CD8-positive, alpha-beta memory T cell (primary cell): ENCODE measurements around the gene TPM4. TPM values are rescaled to one million over a fixed set of nuclear protein-coding genes. Genes with fewer than 3 reads are reported as not detected.
A peak's percentile ranks its signal among the peaks of the same experiment; 100 is the strongest.

ENCODE experiments used
- CTCF ChIA-PET: fragments of 350-600 bp; sonication (Branson Sonifier 250); formaldehyde crosslinking; loops from one replicate; lab custom pipeline; 2021; ENCODE audit warnings: antibody characterized with exemption; lab: Charles Lee
- POLR2A ChIA-PET: fragments of 350-600 bp; sonication (Branson Sonifier 250); formaldehyde crosslinking; loops from one replicate; lab custom pipeline; 2021; ENCODE audit warnings: antibody characterized with exemption; lab: Charles Lee
- DNase-seq, 5 donors: peaks; one replicate each; pipeline versions ENCODE4 v3.0.0 to v3.0.0-alpha.2; 2020 to 2022; ENCODE audit warnings: mixed read lengths in 1 of 5
- H3K27ac ChIP-seq: one replicate; pipeline ENCODE4 v1.7.0; 2013; ENCODE audit warnings: low read depth, mild to moderate bottlenecking, low read length, moderate library complexity
- H3K27me3 ChIP-seq: 2 replicates; pipeline ENCODE4 v1.7.0; 2013; ENCODE audit warnings: low read length, mild to moderate bottlenecking; ENCODE audit not compliant: insufficient read depth, poor library complexity, severe bottlenecking
- H3K36me3 ChIP-seq: 2 replicates; pipeline ENCODE4 v1.7.0; 2013; ENCODE audit warnings: mild to moderate bottlenecking, low read length, moderate library complexity; ENCODE audit not compliant: insufficient read depth
- H3K4me1 ChIP-seq: 2 replicates; pipeline ENCODE4 v1.7.0; 2013; ENCODE audit warnings: mild to moderate bottlenecking, low read length, moderate library complexity; ENCODE audit not compliant: insufficient read depth
- H3K4me3 ChIP-seq: 2 replicates; pipeline ENCODE4 v1.7.0; 2013; ENCODE audit warnings: mild to moderate bottlenecking, low read length
- H3K9me3 ChIP-seq: 2 replicates; pipeline ENCODE4 v1.7.0; 2013; ENCODE audit warnings: mild to moderate bottlenecking, low read length
- H3K27ac Mint-ChIP-seq, 8 donors: one replicate each; pipeline ENCODE4 v1.8.0; 2020 to 2021; ENCODE audit warnings: mixed read lengths in 8 of 8, mild to moderate bottlenecking in 6 of 8, inconsistent platforms in 3 of 8, moderate library complexity in 3 of 8
- H3K27me3 Mint-ChIP-seq, 2 donors: one replicate each; pipeline ENCODE4 v1.8.0; 2020 to 2021; ENCODE audit warnings: mixed read lengths in 2 of 2, mild to moderate bottlenecking in 1 of 2, moderate library complexity in 1 of 2
- H3K36me3 Mint-ChIP-seq, 3 donors: one replicate each; pipeline ENCODE4 v1.8.0; 2020 to 2021; ENCODE audit warnings: mixed read lengths in 3 of 3, inconsistent platforms in 1 of 3, mild to moderate bottlenecking in 1 of 3
- H3K4me1 Mint-ChIP-seq, 3 donors: one replicate each; pipeline ENCODE4 v1.8.0; 2020 to 2021; ENCODE audit warnings: mixed read lengths in 3 of 3, inconsistent platforms in 1 of 3, mild to moderate bottlenecking in 1 of 3
- H3K4me3 Mint-ChIP-seq, 7 donors: one replicate each; pipeline ENCODE4 v1.8.0; 2020 to 2021; ENCODE audit warnings: mixed read lengths in 7 of 7, mild to moderate bottlenecking in 6 of 7, moderate library complexity in 4 of 7, inconsistent platforms in 2 of 7
- H3K9me3 Mint-ChIP-seq, 5 donors: one replicate each; pipeline ENCODE4 v1.8.0; 2020 to 2022; ENCODE audit warnings: mixed read lengths in 5 of 5, mild to moderate bottlenecking in 3 of 5, moderate library complexity in 2 of 5, inconsistent platforms in 1 of 5
- polyA plus RNA-seq: library from polyadenylated mRNA; unstranded; fragments of 300-500 nt; fragmentation: Illumina TruSeq; gene quantifications from one replicate; pipeline ENCODE4 v1.2.3, GENCODE V29; 2021
- total RNA-seq, 2 experiments: library from RNA; stranded (reverse); gene quantifications; one replicate each; pipeline ENCODE4 v1.2.3, GENCODE V29; 2021

TPM4 gene
- total and polyA plus RNA-seq, 3 experiments from 2014 or later: 127 to 270 (median 259) TPM

DNA sequence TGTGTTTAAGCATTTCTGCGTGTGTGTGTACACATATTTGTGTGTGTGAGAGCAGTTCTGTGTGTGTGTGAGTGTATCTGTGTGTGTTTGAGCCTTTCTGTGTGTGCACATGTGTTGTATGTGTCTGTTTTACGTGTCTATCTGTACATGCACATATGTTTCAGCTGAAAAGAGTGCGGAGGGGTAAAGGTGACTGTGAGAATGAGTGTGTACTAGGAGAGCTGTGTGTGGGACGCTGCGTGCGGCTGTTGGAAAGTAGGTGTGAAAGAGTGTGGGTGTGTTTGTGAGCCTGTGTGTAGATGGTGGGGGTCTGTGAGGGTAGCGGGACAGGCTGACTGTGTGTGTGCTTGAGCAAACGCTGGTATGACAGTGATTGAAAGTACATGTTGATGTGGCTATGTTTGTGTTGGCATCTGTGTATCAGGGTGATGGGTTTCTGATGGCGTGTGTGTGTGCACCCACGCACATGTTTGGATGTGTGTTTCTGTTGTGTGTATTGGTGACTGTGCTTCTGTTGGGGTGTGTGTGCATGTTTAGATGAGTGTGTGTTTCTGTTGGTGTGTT, 7.5 kb upstream of the TPM4 start:
- Histone ChIP-seq H3K36me3 (no peaks in the 10 kb centered on the region), H3K4me1 (peaks cover 53% of the 10 kb centered on the region), H3K4me3 (no peak overlapping the region), H3K9me3 (no peaks in the 10 kb centered on the region), H3K27ac (no peak overlapping the region), H3K27me3 (no peaks in the 10 kb centered on the region)
- CTCF ChIA-PET: no interaction called here
- peaks cover 0 to 1% of the 10 kb centered on the region in 2 donors for H3K27me3 Mint-ChIP-seq
- no peaks in the 10 kb centered on the region for H3K9me3 Mint-ChIP-seq
- peak in 1 of 5 donors; percentile 10 for DNase-seq
- peaks cover 10 to 22% (median 14%) of the 10 kb centered on the region in 3 donors for H3K4me1 Mint-ChIP-seq
- no peak overlapping the region for H3K4me3 Mint-ChIP-seq
- H3K36me3 Mint-ChIP-seq: no peaks in the 10 kb centered on the region
- POLR2A ChIA-PET: no interaction called here
- no peak overlapping the region for H3K27ac Mint-ChIP-seq

DNA sequence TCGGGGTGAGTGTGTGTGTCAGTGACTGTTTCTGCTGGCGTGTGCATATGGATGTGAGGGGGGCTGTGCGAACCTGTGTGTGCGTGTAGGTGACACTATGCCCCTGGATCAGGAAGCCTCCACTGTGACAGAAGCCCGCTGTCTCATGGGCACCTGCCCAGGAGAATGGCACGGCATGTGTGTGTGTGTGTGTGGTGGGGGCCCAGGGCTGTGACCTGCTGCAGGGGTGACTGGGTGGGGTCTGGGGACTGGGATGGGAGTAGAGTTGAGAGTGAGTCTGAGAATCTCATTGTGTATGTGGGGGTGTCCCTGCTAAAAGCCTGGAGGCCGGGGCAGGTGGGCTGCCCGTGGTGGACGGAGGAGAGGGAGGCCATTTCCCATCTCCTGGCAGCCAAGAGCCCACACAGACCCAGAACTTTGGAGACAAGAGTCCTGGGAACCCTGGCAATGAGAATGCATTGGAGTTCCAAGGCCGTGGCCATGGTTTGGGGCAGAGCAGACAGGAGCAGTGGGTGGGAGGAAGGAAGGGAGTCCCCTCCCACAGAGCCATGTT, 6.4 kb upstream of the TPM4 start:
- H3K27me3 ChIP-seq: no peaks in the 10 kb centered on the region
- Mint-ChIP-seq H3K4me1 (peaks cover 17 to 32% (median 23%) of the 10 kb centered on the region in 3 donors), H3K4me3 (peak overlapping the region in 3 of 7 donors; percentile 45 to 74 (median 73)), H3K27ac (no peak overlapping the region), H3K27me3 (peaks cover 0 to 1% of the 10 kb centered on the region in 2 donors), H3K9me3 (no peaks in the 10 kb centered on the region), H3K36me3 (no peaks in the 10 kb centered on the region)
- peak overlapping the region; percentile 86 for H3K27ac ChIP-seq
- DNase-seq: peak in 1 of 5 donors; percentile 46
- H3K36me3 ChIP-seq: no peaks in the 10 kb centered on the region
- H3K9me3 ChIP-seq: no peaks in the 10 kb centered on the region
- CTCF ChIA-PET: interaction anchor here (0.6 to 9.4 kb wide), 14 partner anchors 7 to 80 kb away, joined by 3 to 71 read pairs (median 5); partner anchors contain the start of gene RAB8A
- H3K4me3 ChIP-seq: peak overlapping the region; percentile 60
- POLR2A ChIA-PET: interaction anchor here (0.8 to 1.6 kb wide), 13 partner anchors 9 to 261 kb away, joined by 3 to 16 read pairs (median 6); partner anchors contain the start of genes FAM32A, HSH2D and RAB8A
- peaks cover 62% of the 10 kb centered on the region for H3K4me1 ChIP-seq

GRCh38 chr19:16070366-16070990, 5.8 kb upstream of the TPM4 start:
- peak overlapping the region; percentile 86 for H3K27ac ChIP-seq
- Mint-ChIP-seq H3K36me3 (no peaks in the 10 kb centered on the region), H3K4me1 (peaks cover 22 to 38% (median 29%) of the 10 kb centered on the region in 3 donors), H3K4me3 (peak overlapping the region in 4 of 7 donors; percentile 45 to 74 (median 70)), H3K9me3 (no peaks in the 10 kb centered on the region), H3K27ac (no peak overlapping the region), H3K27me3 (peaks cover 0 to 1% of the 10 kb centered on the region in 2 donors)
- no peaks in the 10 kb centered on the region for H3K9me3 ChIP-seq
- ChIA-PET CTCF (interaction anchor here (0.6 to 9.4 kb wide), 17 partner anchors 8 to 312 kb away, joined by 3 to 71 read pairs (median 4); partner anchors contain the start of gene RAB8A), POLR2A (interaction anchor here (0.7 to 1.6 kb wide), 17 partner anchors 8 to 260 kb away, joined by 3 to 16 read pairs (median 4); partner anchors contain the start of genes FAM32A, HSH2D and RAB8A)
- DNase-seq: peak; percentile 76 to 95 (median 88)
- peak overlapping the region; percentile 60 for H3K4me3 ChIP-seq
- H3K4me1 ChIP-seq: peaks cover 67% of the 10 kb centered on the region
- no peaks in the 10 kb centered on the region for H3K27me3 ChIP-seq
- no peaks in the 10 kb centered on the region for H3K36me3 ChIP-seq

DNA sequence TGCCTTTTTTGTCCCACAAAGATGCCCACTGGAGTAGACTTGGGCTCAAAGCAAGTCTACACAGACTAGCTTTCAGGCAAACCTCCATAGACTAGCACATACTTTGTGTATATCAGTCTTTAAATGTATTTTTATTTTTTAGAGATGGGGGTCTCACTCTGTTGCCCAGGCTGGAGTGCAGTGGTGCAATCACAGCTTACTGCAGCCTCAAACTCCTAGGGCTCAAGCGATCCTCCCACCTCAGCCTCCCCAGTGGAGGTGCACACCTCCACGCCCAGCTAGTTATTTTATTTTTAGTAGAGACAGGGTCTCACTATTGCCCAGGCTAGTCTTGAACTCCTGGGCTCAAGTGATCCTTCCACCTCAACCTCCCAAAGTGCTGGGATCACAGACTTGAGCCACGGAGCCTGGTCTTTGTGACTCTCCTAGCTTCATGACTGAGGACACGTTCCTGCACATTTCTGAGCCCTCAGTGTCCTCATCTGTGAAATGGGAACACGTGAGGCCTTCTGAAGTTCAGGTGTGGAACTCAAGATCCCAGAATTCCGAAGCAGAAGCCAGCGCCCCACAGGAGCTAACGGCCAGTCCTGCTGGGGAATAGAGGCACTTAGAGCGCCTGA, 5.1 kb upstream of the TPM4 start:
- Mint-ChIP-seq H3K36me3 (no peaks in the 10 kb centered on the region), H3K27ac (peak overlapping the region in 3 of 8 donors; percentile 17 to 98 (median 87)), H3K4me3 (peak overlapping the region in 2 of 7 donors; percentile 68 to 74), H3K27me3 (peaks cover 0 to 1% of the 10 kb centered on the region in 2 donors), H3K9me3 (no peaks in the 10 kb centered on the region), H3K4me1 (peaks cover 26 to 43% (median 33%) of the 10 kb centered on the region in 3 donors)
- H3K4me3 ChIP-seq: no peak overlapping the region
- peaks cover 72% of the 10 kb centered on the region for H3K4me1 ChIP-seq
- no peaks in the 10 kb centered on the region for H3K36me3 ChIP-seq
- peak in 1 of 5 donors; percentile 25 for DNase-seq
- peak overlapping the region; percentile 86 for H3K27ac ChIP-seq
- POLR2A ChIA-PET: interaction anchor here (0.7 to 1.6 kb wide), 16 partner anchors 7 to 260 kb away, joined by 3 to 16 read pairs (median 4); partner anchors contain the start of genes FAM32A, HSH2D and RAB8A
- no peaks in the 10 kb centered on the region for H3K27me3 ChIP-seq
- H3K9me3 ChIP-seq: no peaks in the 10 kb centered on the region
- CTCF ChIA-PET: interaction anchor here (0.8 to 9.4 kb wide), 16 partner anchors 8 to 311 kb away, joined by 3 to 71 read pairs (median 4); partner anchors contain the start of gene RAB8A

DNA sequence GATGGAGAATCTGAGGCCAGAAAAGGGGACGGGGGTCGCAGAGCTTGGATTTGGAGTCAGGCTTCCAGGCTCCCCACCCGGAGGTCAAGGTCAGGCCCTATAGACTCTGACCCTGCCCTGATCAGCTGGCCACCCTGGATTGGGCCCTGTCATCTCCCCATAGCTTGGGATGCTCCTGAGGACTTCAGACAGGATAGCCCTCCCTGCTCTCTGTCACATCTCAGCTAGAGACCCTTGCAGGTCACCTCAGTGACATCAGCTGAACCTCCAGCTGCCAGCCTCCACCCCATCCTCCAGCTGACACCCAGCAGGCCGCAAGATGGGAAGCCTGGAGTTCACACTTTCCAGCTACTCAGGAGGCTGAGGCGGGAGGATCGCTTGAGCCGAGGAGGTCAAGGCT, 2.8 kb upstream of the TPM4 start:
- peaks cover 0 to 3% (median 0%) of the 10 kb centered on the region in 3 donors for H3K36me3 Mint-ChIP-seq
- H3K4me1 Mint-ChIP-seq: peaks cover 34 to 50% (median 36%) of the 10 kb centered on the region in 3 donors
- peak overlapping the region in 1 of 7 donors; percentile 88 for H3K4me3 Mint-ChIP-seq
- Histone ChIP-seq H3K4me1 (peaks cover 73% of the 10 kb centered on the region), H3K9me3 (no peaks in the 10 kb centered on the region), H3K4me3 (no peak overlapping the region), H3K27me3 (no peaks in the 10 kb centered on the region), H3K27ac (no peak overlapping the region), H3K36me3 (no peaks in the 10 kb centered on the region)
- CTCF ChIA-PET: interaction anchor here (3.6 to 9.4 kb wide), 2 partner anchors 11 to 12 kb away, joined by 14 to 71 read pairs; no protein-coding TSS in a partner anchor
- DNase-seq: no peak
- H3K27me3 Mint-ChIP-seq: peaks cover 0 to 1% of the 10 kb centered on the region in 2 donors
- POLR2A ChIA-PET: interaction anchor here (0.6 kb wide), 1 partner anchor 24 kb away, joined by 12 read pairs; no protein-coding TSS in a partner anchor
- no peaks in the 10 kb centered on the region for H3K9me3 Mint-ChIP-seq
- peak overlapping the region in 7 of 8 donors; percentile 48 to 98 (median 90) for H3K27ac Mint-ChIP-seq

DNA sequence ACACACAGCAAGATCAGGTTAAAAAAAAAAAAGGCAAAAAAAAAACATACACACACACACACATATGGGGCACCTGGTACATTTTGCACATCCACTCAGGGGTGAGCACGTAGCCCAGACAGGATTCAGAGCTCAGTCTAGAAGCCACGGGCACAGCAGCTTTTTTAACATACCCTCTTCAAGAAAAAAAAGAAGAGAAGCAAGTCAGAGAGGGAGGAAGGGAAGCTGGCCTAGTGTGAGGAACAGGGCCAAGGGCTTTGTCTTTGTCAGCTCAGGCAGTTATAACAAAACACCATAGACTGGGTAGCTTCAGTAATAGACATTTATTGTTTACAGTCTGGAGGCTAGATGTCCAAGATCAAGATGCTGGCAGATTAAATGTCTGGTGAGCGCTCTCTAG, 2.3 kb upstream of the TPM4 start:
- Histone ChIP-seq H3K4me1 (peaks cover 74% of the 10 kb centered on the region), H3K27ac (no peak overlapping the region), H3K4me3 (no peak overlapping the region), H3K27me3 (no peaks in the 10 kb centered on the region), H3K9me3 (no peaks in the 10 kb centered on the region), H3K36me3 (no peaks in the 10 kb centered on the region)
- Mint-ChIP-seq H3K27ac (peak overlapping the region; percentile 84 to 98 (median 92)), H3K9me3 (no peaks in the 10 kb centered on the region), H3K27me3 (peaks cover 0 to 1% of the 10 kb centered on the region in 2 donors), H3K4me3 (peak overlapping the region in 5 of 7 donors; percentile 4 to 88 (median 59)), H3K4me1 (peaks cover 39 to 55% (median 42%) of the 10 kb centered on the region in 3 donors), H3K36me3 (peaks cover 0 to 3% (median 0%) of the 10 kb centered on the region in 3 donors)
- DNase-seq: peak in 1 of 5 donors; percentile 57
- POLR2A ChIA-PET: interaction anchor here (0.5 to 0.6 kb wide), 2 partner anchors 9 to 23 kb away, joined by 4 to 12 read pairs; no protein-coding TSS in a partner anchor
- CTCF ChIA-PET: interaction anchor here (2.7 to 9.4 kb wide), 3 partner anchors 11 to 37 kb away, joined by 9 to 71 read pairs (median 14); partner anchors contain the start of gene RAB8A
